Esophagus mucosa (tissue), 1 donor: ENCODE results near the gene UVSSA. TPM values are rescaled to one million over a fixed set of nuclear protein-coding genes. Genes with fewer than 3 reads are reported as not detected.
"Not testable (repeated sequence)": the region's sequence is repeated elsewhere in the genome, so short reads cannot be mapped to it uniquely, and the experiment has no call there.

Source experiments
- ATAC-seq: fragments of 200-7000 bp; cut with Tn5 transposase; one replicate; pipeline ENCODE4 v1.9.1; 2020
- total RNA-seq: library from RNA; stranded (reverse); gene quantifications from one replicate; pipeline ENCODE4 v1.2.4, GENCODE V29; 2023
- donor health status: DM: yes; HTN: yes; CAD: no.

UVSSA gene
- total RNA-seq, 1 donor from 2014 or later = 11.0 TPM

GRCh38 chr4:1316537-1317168, 30.4 kb upstream of the UVSSA start:
- no peak for ATAC-seq

- ATAC-seq = peak; percentile 14
Measured at GRCh38 chr4:1317177-1318045, 29.6 kb upstream of the UVSSA start.

GRCh38 chr4:1318046-1318375, 29.0 kb upstream of the UVSSA start:
- no peak for ATAC-seq

- no peak for ATAC-seq
Measured at GRCh38 chr4:1318488-1319213, 28.4 kb upstream of the UVSSA start.

- ATAC-seq = no peak
Measured at GRCh38 chr4:1321486-1321885, 25.5 kb upstream of the UVSSA start.

- peak; percentile 11 for ATAC-seq
Measured at GRCh38 chr4:1321946-1322650, 24.9 kb upstream of the UVSSA start.

GRCh38 chr4:1323280-1323634, 23.8 kb upstream of the UVSSA start:
- no peak for ATAC-seq

GRCh38 chr4:1323635-1324442, 23.2 kb upstream of the UVSSA start:
- no peak for ATAC-seq

GRCh38 chr4:1324443-1325175, 22.4 kb upstream of the UVSSA start:
- ATAC-seq = not testable (repeated sequence)

- no peak for ATAC-seq
Measured at GRCh38 chr4:1325176-1325480, 21.9 kb upstream of the UVSSA start.

- no peak for ATAC-seq
Measured at GRCh38 chr4:1325681-1326635, 21.1 kb upstream of the UVSSA start.

GRCh38 chr4:1326751-1327525, 20.1 kb upstream of the UVSSA start:
- ATAC-seq = no peak

GRCh38 chr4:1327526-1328266, 19.3 kb upstream of the UVSSA start:
- ATAC-seq = no peak

GRCh38 chr4:1328267-1329155, 18.5 kb upstream of the UVSSA start:
- no peak for ATAC-seq

GRCh38 chr4:1329408-1330371, 17.3 kb upstream of the UVSSA start:
- peak; percentile 42 for ATAC-seq
